Stimulated activated CD8-positive, alpha-beta memory T cell treated with anti-CD3 and anti-CD28 coated beads, Interleukin-15, amount 100 ng/mL, for 24 hours (primary cell): ENCODE data around the gene NMRK1.

Experiments used
- DNase-seq: peaks from one replicate; pipeline ENCODE4 v3.0.0-alpha.2; 2020; ENCODE audit warnings: low read depth

NMRK1 gene

DNA sequence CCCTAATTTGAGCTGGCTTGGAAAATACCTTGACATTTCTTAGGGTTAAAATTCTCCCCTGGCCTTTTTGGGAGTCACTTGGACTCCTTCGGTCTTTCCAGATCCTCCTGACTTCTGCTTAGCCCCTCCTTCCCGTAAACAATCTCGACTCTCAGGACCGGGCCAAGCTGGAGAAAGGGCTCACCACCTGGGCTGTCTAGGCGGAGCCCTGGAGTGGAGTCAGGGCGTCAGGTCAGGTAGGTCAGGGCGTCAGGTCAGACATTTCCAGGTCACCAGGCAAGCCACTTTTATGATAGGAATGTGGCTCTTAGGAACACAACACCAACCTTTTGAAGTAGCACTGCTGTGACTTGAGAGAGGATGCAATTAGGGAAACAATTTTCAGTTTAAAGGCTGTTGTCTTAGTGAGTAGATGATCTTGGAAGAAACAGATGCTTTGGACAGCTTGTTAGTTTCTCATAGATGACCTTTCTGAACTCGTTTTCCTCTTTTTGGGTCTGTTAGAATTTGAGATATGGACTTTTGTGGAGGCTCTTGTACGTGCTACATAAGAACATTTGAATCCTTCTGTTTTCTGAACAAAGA is 13.1 kb upstream of the NMRK1 start:
- DNase-seq: no peak

DNA sequence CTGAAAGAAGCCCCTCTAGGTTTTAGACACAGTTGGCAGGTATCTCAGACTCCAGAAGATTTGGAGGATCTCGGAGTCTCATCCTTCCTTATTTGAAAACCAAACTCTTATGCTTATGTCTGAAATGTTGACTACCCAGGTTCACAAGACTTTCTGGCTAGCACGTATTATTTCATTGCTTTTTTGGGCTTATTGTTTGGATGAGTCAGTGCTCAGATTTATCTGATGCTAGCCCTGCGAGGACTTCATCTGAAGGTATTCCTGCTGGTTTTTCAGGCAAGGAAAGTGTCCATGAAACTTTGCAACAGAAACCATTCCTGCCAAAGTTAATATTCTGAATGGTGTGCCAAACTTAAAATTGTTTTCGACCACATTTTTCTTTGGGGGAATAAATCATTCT is 8.8 kb upstream of the NMRK1 start:
- no peak for DNase-seq

DNA sequence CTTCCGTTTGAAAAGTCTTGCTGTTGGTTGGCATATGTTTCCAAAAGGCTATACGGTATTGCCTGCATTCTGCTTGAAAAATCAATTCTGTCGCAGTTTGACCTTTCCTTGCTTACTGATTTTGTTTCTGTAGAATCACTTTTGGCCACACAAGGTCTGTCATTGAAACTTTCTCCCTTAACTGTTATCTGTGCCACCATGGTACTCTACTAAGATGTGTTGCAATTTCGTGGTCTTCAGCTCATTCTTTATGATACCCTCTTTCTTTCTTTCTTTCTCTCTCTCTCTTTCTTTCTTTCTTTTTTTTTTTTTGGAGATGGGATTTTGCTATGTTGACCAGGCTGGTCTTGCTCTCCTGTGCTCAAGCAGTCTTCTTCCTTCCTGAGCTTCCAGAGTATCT is 4.8 kb upstream of the NMRK1 start:
- no peak for DNase-seq

DNA sequence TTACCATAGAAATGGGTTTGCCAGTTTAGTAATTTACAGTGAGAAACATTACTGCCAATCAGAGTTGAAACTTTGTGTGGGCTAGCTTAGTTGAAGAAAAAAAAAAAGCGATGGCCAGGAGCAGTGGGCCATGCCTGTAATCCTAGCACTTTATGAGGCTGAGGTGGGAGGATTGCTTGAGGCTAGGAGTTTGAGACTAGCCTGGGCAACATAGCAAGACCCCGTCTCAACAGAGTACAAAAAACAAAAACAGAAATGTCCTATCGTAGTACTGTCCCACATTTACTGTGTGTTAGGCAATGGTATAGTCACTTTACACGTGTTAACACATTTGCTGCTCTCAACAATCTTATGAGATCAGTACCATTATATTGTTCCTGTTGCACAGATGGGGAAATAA is 2.6 kb upstream of the NMRK1 start:
- DNase-seq: no peak

DNA sequence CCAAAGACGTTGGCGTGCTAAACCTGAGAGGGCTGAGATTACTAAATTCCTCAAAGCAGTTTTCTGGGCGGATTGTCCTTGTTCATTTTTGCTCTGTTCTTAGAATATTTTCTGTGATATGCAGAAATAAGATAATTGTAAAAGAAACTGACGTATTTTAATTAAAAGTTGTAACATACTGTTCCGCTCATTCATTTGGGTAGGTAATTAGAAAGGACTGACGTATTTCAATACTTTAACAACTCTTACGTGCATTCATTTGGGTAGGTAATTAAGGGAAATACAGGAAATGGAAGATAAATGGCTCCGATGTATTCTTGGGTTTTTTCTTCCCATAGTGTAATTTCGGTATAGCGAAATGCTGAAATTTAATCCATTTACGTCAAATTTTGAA is 1.4 kb upstream of the NMRK1 start:
- no peak for DNase-seq

DNA sequence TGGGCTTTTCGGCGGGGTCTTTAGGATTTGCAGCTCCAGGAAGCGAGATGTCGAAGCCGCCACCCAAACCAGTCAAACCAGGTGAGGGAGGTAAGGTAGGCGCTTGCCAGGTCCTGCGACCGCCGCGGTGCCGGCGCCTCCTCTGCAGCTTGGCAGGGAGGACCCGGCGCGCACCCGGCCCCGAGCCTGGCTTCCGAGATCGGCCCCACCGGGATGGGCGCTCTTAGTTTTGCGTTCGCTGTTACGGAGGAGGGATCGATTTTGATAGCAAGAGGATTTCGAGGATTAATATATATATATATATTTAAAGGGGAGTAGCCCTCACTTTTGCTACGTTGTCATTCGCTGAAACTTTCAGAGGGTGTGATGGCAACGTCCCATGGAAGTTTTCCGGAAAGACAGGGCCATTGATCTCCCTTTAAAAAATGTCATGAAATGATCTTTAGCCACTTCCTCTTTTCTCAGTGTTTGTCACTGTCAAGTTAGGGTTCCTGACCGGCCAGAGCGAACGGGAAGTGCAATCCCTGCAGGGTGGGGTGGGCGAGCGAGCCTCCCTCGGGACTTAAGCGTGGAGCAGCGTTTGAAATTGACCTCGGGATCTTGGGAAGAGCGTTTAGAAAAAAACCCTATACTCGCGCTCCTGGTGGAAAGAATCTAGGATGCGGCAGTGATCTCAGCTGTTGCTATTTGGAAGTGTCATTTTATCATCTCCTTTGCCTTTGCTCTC is 854 bp upstream of the NMRK1 start:
- DNase-seq: no peak

DNA sequence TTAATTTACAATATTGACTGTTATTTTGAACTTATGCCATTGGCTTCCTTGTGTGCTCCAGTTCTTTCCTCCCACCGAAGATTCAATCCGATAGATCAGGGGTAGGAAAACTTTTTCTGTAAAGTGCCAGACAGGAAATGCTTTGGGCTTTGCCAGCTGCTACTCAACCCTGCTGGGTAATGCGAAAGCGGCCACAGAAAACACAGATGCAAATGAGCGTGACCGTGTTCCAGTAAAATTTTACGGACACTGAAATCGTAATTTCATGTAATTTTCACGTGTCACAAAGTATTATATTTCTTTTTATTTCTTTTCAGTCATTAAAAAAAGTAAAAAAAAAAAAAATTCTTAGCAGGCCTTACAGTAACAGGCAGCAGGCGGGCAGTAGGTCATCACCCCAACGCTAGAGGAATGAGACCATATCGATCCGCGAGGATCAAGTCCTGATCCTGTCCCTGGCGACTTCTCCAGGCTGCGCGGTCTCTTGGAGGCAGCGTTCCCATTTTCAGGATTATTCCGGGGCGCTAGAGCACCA is 599 bp downstream of the NMRK1 start:
- DNase-seq: no peak

GRCh38 chr9:75086541-75087288 is 1.2 kb downstream of the NMRK1 start:
- no peak for DNase-seq

DNA sequence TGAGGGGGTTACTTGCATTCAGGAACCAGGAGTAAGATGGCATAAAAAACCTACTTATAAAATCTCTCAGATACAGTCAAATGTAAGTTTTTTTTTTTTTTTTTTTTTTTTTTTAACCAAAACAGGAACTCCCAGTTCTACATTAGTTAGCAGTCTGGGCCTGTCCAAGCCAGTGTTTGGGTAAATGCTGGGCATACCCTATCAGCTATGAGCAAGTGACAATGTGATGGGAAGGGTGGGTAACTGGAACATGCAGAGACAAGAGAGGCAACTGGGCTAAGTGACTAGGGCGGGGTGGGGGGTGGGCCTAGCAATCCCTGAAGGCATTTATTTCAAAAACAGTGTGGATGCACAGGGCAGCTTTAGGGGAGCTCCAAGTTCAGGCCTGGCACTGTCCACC is 2.3 kb downstream of the NMRK1 start:
- DNase-seq: no peak

DNA sequence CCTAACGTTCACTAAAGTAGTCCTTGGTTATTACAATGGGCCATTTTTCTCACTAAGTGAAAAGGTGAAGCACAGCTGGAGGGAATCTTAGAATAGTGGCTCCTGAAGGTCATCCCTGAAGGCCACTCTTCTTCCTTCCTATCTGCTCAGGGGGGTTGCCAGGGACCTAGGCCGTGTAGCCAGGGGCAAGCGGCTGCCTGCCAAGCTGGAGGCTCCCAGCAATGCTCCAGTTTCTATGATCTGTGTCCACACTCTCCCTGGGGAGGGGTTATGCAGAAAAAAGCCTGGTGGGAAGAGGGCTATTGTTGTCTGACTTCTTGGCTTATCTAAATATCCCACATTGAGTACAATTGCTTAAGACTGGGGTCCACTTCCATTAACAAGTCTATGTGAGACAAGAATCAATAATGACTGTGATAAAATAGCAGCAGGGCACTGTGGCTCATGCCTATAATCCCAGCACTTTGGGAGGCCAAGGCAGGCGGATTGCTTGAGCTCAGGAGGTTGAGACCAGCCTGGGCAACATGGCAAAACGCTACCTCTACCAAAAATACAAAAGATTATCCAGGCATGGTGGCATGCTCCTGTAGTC is 3.8 kb downstream of the NMRK1 start:
- DNase-seq: no peak

- DNase-seq: no peak
Measured at GRCh38 chr9:75083188-75083970, 4.6 kb downstream of the NMRK1 start.

GRCh38 chr9:75081632-75082031 is 6.3 kb downstream of the NMRK1 start:
- no peak for DNase-seq

DNA sequence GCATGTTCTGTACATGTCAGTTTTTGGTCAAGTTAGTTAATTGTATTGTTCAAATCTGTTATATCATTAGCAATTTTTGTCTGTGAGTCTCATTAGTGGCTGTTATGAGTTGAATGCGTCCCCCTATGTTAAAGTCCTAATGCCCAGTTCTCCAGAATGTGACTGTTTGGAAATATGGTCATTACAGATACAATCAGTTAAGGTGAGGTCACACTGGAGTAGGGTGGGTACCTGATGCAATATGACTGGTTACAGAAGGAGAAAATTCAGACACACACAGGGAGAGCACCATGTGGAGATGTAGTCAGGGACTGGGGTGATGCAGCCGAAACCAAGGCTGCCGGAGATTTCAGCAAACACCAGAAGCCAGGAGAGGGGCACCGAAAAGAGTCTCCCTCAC is 15.1 kb downstream of the NMRK1 start:
- no peak for DNase-seq

- DNase-seq: no peak
Measured at GRCh38 chr9:75071530-75072122, 16.3 kb downstream of the NMRK1 start.

- no peak for DNase-seq
Measured at GRCh38 chr9:75069171-75069570, 18.8 kb downstream of the NMRK1 start.

DNA sequence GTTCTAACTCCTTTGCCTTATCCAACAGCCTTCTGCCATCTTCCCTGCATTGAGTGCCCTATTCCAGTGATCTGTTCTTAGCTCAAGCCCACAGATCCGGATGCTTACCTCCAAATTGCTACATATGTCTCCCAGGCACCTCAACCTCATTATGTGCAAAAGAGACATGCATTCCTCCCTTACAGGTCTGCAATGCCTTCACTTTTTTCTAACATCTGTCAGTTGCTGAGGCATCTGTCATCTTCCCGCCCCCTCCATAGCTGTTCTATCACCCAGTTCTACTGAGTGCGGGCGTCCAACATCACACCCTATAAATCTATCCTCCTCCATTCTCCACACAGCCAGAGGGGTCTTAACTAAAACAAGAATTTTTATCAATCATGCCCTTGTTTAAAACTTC is 20.1 kb downstream of the NMRK1 start:
- DNase-seq: no peak

GRCh38 chr9:75065510-75065909 is 22.4 kb downstream of the NMRK1 start:
- no peak for DNase-seq

GRCh38 chr9:75064307-75065025 is 23.5 kb downstream of the NMRK1 start:
- no peak for DNase-seq

GRCh38 chr9:75063556-75064305 is 24.2 kb downstream of the NMRK1 start:
- DNase-seq: no peak

GRCh38 chr9:75061169-75061568 is 26.8 kb downstream of the NMRK1 start:
- no peak for DNase-seq
